Endothelial cell of umbilical vein (primary cell): ENCODE measurements around the gene CACNA1C. TPM values are rescaled to one million over a fixed set of nuclear protein-coding genes. Genes with fewer than 3 reads are reported as not detected.

Experiments
- BruUV-seq: library from RNA; stranded (reverse); fragments of 400-500 nt; replicated peaks from 2 replicates; lab custom pipeline; 2021; lab: Mats Ljungman, UMichigan
- CTCF ChIA-PET: fragments of 300-600, 350-600 bp; sonication (Branson Sonifier 250); formaldehyde crosslinking; loops from one replicate; lab custom pipeline; 2021; ENCODE audit warnings: antibody characterized with exemption, inconsistent platforms; lab: Charles Lee
- POLR2A ChIA-PET: fragments of 300-600, 350-600 bp; sonication (Branson Sonifier 250); formaldehyde crosslinking; loops from one replicate; lab custom pipeline; 2021; ENCODE audit warnings: antibody characterized with exemption, inconsistent platforms; lab: Charles Lee
- DNase-seq: peaks from one replicate; pipeline ENCODE4 v3.0.0-alpha.2; 2011; ENCODE audit warnings: low read depth, low spot score
- FAIRE-seq: peaks from 2 replicates; lab custom pipeline; 2011; peaks lifted over from hg19 to GRCh38; lab: Jason Lieb, UNC
- H2AFZ ChIP-seq: 2 replicates; pipeline ENCODE4 v1.6.0; 2012; ENCODE audit warnings: low read depth, low read length, control low read depth, inconsistent platforms
- H3K27ac ChIP-seq: 2 replicates; pipeline ENCODE4 v1.5.1; 2011; ENCODE audit warnings: low read depth, mild to moderate bottlenecking, control low read depth, low read length, moderate library complexity; ENCODE audit not compliant: insufficient read depth
- H3K27me3 ChIP-seq, 2 experiments: 2 replicates each; pipeline versions ENCODE4 v1.6.0 to v1.6.1; 2011; ENCODE audit warnings: low read length in 2 of 2, mixed read lengths in 1 of 2; ENCODE audit not compliant: control insufficient read depth in 2 of 2, insufficient read depth in 2 of 2
- H3K36me3 ChIP-seq, 2 experiments: 2 replicates in 1 of 2; 3 replicates in 1 of 2; pipeline ENCODE4 v1.5.1; 2011; ENCODE audit warnings: low read length in 2 of 2, mild to moderate bottlenecking in 1 of 2, moderate library complexity in 1 of 2; ENCODE audit not compliant: control insufficient read depth in 2 of 2, insufficient read depth in 2 of 2; ENCODE audit errors: extremely low read depth in 1 of 2
- H3K4me1 ChIP-seq: 3 replicates; pipeline ENCODE4 v1.5.1; 2011; ENCODE audit warnings: mild to moderate bottlenecking, low read length; ENCODE audit not compliant: control insufficient read depth, insufficient read depth; ENCODE audit errors: extremely low read depth
- H3K4me2 ChIP-seq: 2 replicates; pipeline ENCODE4 v1.6.1; 2011; ENCODE audit warnings: low read length, control low read depth, mixed read lengths; ENCODE audit not compliant: insufficient read depth
- H3K4me3 ChIP-seq, 3 experiments: fragments of 200-600 bp in 1 of 3; sonication (generic), shearing (Covaris generic) in 1 of 3; replicated peaks in 1 of 3; 2 replicates each; pipeline ENCODE4 v1.5.1; 2011 to 2016; ENCODE audit warnings: control low read depth in 3 of 3, low read length in 3 of 3, mild to moderate bottlenecking in 2 of 3, inconsistent platforms in 1 of 3, low read depth in 1 of 3, moderate library complexity in 1 of 3; ENCODE audit not compliant: insufficient read depth in 1 of 3
- H3K79me2 ChIP-seq: 2 replicates; pipeline ENCODE4 v1.6.0; 2012; ENCODE audit warnings: low read length, inconsistent platforms; ENCODE audit not compliant: control insufficient read depth, insufficient read depth
- H3K9ac ChIP-seq: replicated peaks from 2 replicates; pipeline ENCODE3; 2011; ENCODE audit warnings: low read length, control low read depth; ENCODE audit not compliant: insufficient read depth; ENCODE audit errors: extremely low read depth
- H3K9me1 ChIP-seq: replicated peaks from 3 replicates; pipeline ENCODE4 v1.6.0; 2011; ENCODE audit warnings: mild to moderate bottlenecking, low read length; ENCODE audit not compliant: control insufficient read depth, insufficient read depth; ENCODE audit errors: extremely low read depth
- H3K9me3 ChIP-seq: replicated peaks from 2 replicates; pipeline ENCODE4 v1.5.1; 2012; ENCODE audit warnings: low read length, inconsistent platforms; ENCODE audit not compliant: control insufficient read depth, insufficient read depth
- H4K20me1 ChIP-seq: replicated peaks from 2 replicates; pipeline ENCODE3; 2011; ENCODE audit warnings: mild to moderate bottlenecking, low read length; ENCODE audit not compliant: control insufficient read depth, insufficient read depth; ENCODE audit errors: extremely low read depth
- CTCF ChIP-seq, 2 donors: IDR thresholded peaks; 1 replicate in 1 of 2; 2 replicates in 1 of 2; pipeline ENCODE4 v1.5.1; 2011; ENCODE audit warnings: low read length in 2 of 2, mild to moderate bottlenecking in 2 of 2, moderate library complexity in 2 of 2, control low read depth in 1 of 2, inconsistent platforms in 1 of 2, low read depth in 1 of 2; ENCODE audit not compliant: insufficient read depth in 1 of 2; ENCODE audit errors: extremely low read depth in 1 of 2
- GATA2 ChIP-seq: IDR thresholded peaks from 2 replicates; pipeline ENCODE4 v1.7.0; 2011; ENCODE audit warnings: low read depth, mild to moderate bottlenecking, moderate library complexity, mixed read lengths, low read length; ENCODE audit not compliant: insufficient read length, insufficient read depth
- JUN ChIP-seq: IDR thresholded peaks from 2 replicates; pipeline ENCODE4 v1.6.1; 2011; ENCODE audit warnings: borderline replicate concordance, low read depth; ENCODE audit not compliant: insufficient read length, insufficient read depth
- MAX ChIP-seq: IDR thresholded peaks from 2 replicates; pipeline ENCODE4 v1.6.1; 2011; ENCODE audit not compliant: insufficient read depth, insufficient read length
- MYC ChIP-seq: IDR thresholded peaks from one replicate; pipeline ENCODE4 v1.6.1; 2011; ENCODE audit warnings: mild to moderate bottlenecking, low read depth, low read length
- POLR2A ChIP-seq: IDR thresholded peaks from 2 replicates; pipeline ENCODE4 v1.6.1; 2012; ENCODE audit warnings: low read depth, mild to moderate bottlenecking, control low read depth, low read length
- dilution Hi-C: fragments of 300-500 bp; cut with MboI; formaldehyde crosslinking; loops from one replicate; pipeline ENCODE4 v1.15.0; 2019; ENCODE audit warnings: low sequenced_read_pairs; ENCODE audit not compliant: extremely low pct_ligation_motif_present
- intact Hi-C: fragments of 100-400 bp; cut with micrococcal nuclease; formaldehyde crosslinking; loops from one replicate; pipeline ENCODE4 v1.10.0; 2022
- polyA plus RNA-seq, 4 experiments: library from polyadenylated mRNA; depleted of rRNA in 3 of 4; stranded (reverse) in 3 of 4; unstranded in 1 of 4; fragments of >200 nt; gene quantifications; 2 replicates each; pipeline versions ENCODE4 v1.2.1 to v1.2.3, GENCODE V29; 2011 to 2012; ENCODE audit warnings: missing spikeins in 1 of 4
- total RNA-seq: library from RNA; stranded (reverse); gene quantifications from 2 replicates; pipeline ENCODE4 v1.2.3, GENCODE V29; 2021

Gene CACNA1C
- total and polyA plus RNA-seq, 2 donors (not counting 3 experiments of a cell fraction or from before 2014, with no cell fraction given): not detected

GRCh38 chr12:2309647-2310046, 256.9 kb downstream of the CACNA1C start:
- no peak overlapping the region for H3K4me3 ChIP-seq
- H3K4me2 ChIP-seq: no peak overlapping the region
- no peak overlapping the region for H3K9ac ChIP-seq
- no peaks in the 10 kb centered on the region for H3K4me1 ChIP-seq
- no peaks in the 10 kb centered on the region for H3K36me3 ChIP-seq
- H3K27ac ChIP-seq: no peak overlapping the region
- H3K9me1 ChIP-seq: no peaks in the 10 kb centered on the region
- CTCF ChIA-PET: interaction anchor here (0.6 kb wide), 1 partner anchor 325 kb away, joined by 3 read pairs; no protein-coding TSS in a partner anchor
- no peak overlapping the region for H2AFZ ChIP-seq
- no peaks in the 10 kb centered on the region for H4K20me1 ChIP-seq
- FAIRE-seq (no peak), DNase-seq (no peak)
- BruUV-seq: no TSS peak
- no peaks in the 10 kb centered on the region for H3K9me3 ChIP-seq
- POLR2A ChIA-PET: no interaction called here
- intact Hi-C loops: no loop called here
- H3K79me2 ChIP-seq: no peaks in the 10 kb centered on the region
- dilution Hi-C loops: no loop called here
- no peaks in the 10 kb centered on the region for H3K27me3 ChIP-seq
- TF ChIP-seq CTCF (IDR thresholded peaks at IDR 0.05; ENCODE audit: extremely low read depth in 1 of 2, insufficient read depth in 1 of 2, low read depth in 1 of 2, low read length in 2 of 2) (no peak), MAX (no peak), GATA2 (no peak), JUN (no peak), MYC (no peak), POLR2A (no peak)
